ENCODE measurements around the gene MAG. TPM values are rescaled to one million over a fixed set of nuclear protein-coding genes. Genes with fewer than 3 reads are reported as not detected.

MAG gene
- total and polyA plus RNA-seq, 2 of the 8 experiments (the other 6 are each of a cell fraction or from before 2014, with no cell fraction given) = 0.20 to 1.3 TPM

- TF ChIP-seq CHD7 (IDR thresholded peaks at IDR 0.05; ENCODE audit: insufficient replicate concordance, low read length) (no peak), POLR2A (IDR thresholded peaks at IDR 0.05; ENCODE audit: control extremely low read depth in 1 of 2, low read depth in 2 of 2, low read length in 2 of 2) (peak; percentile 48 to 82), KDM1A (IDR thresholded peaks at IDR 0.05; ENCODE audit: borderline replicate concordance, low read length) (peak; percentile 98), GABPA (IDR thresholded peaks at IDR 0.05; ENCODE audit: borderline replicate concordance, insufficient read depth, low read length) (peak; percentile 73; the same call in 1 of the 2 replicates), SRF (IDR thresholded peaks at IDR 0.05; ENCODE audit: low read depth, low read length) (no peak), POLR2AphosphoS5 (IDR thresholded peaks at IDR 0.05; ENCODE audit: low read depth, low read length) (peak; percentile 77), RAD21 (IDR thresholded peaks at IDR 0.05 in 1 of 2, conservative IDR thresholded peaks at IDR 0.05 in 1 of 2; ENCODE audit: low read depth in 2 of 2, low read length in 2 of 2) (peak; percentile 81 to 83), KDM5A (IDR thresholded peaks at IDR 0.05; ENCODE audit: low read length) (no peak), SP2 (IDR thresholded peaks at IDR 0.05; ENCODE audit: low read length) (no peak), ATF3 (IDR thresholded peaks at IDR 0.05; ENCODE audit: insufficient read depth, low read depth, low read length) (no peak)
Observed at GRCh38 chr19:35247526-35248309, 44.2 kb upstream of the MAG start (continued).

All from H1 (cell line).